ENCODE measurements around the gene ZFP3.

DNA sequence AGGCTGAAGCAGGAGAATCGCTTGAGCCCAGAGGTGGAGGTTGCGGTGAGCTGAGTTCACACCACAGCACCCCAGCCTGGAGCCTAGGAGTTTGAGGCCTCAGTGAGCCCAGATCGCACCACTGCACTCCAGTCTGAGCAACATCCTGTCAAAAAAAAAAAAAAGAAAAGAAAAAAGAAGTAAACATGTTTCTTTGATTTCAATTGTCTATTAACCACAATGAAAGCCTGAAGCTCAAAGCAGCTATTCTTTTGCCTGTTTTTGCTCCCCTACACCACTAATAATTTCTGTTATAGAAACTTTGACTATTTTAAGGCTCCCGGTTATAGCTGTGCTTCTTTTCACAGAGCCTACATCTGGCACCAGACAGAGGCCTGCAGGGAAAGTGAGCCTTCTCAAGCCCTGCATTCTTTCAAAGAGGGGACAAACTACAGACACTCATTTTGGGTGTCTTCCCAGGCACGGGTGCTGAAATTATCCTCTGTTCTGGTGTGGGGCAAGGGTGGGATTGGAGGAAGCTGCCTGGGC lies 28.9 kb upstream of the ZFP3 start:
- TF ChIP-seq EZH2 (IDR thresholded peaks at IDR 0.05; ENCODE audit: insufficient read depth, poor library complexity, severe bottlenecking) (no peak), EZH2phosphoT487 (IDR thresholded peaks at IDR 0.05; ENCODE audit: insufficient read depth, low read depth) (no peak)
